Measurements from ENCODE around the gene ZNF280A. TPM values are rescaled to one million over a fixed set of nuclear protein-coding genes. Genes with fewer than 3 reads are reported as not detected.

Gene ZNF280A
- polyA plus RNA-seq, 3 donors = not detected

- H3K4me1 ChIP-seq (ENCODE audit: control insufficient read depth in 1 of 2, insufficient read depth in 2 of 2, low read length in 2 of 2) = no peaks in the 10 kb centered on the region
- intact Hi-C loops (cut with micrococcal nuclease) = no loop called here
- no peaks in the 10 kb centered on the region for H4K20me1 ChIP-seq (ENCODE audit: insufficient read depth, low read length)
- Mint-ChIP-seq H3K36me3 (no peaks in the 10 kb centered on the region), H3K27ac (no peak overlapping the region), H3K4me3 (no peak overlapping the region), H3K4me1 (peaks cover 4% of the 10 kb centered on the region), H3K27me3 (ENCODE audit: low read depth in 3 of 3) (peaks cover 0 to 3% (median 0%) of the 10 kb centered on the region in 3 donors), H3K9me3 (no peaks in the 10 kb centered on the region)
- no peak overlapping the region for H3K4me3 ChIP-seq (replicated peaks in 1 of 3; ENCODE audit: low read depth in 2 of 3, low read length in 3 of 3)
- no peaks in the 10 kb centered on the region for H3K36me3 ChIP-seq (replicated peaks in 1 of 2; ENCODE audit: control insufficient read depth in 1 of 2, insufficient read depth in 2 of 2, low read length in 2 of 2)
- H2AFZ ChIP-seq (ENCODE audit: insufficient read depth, low read depth, low read length, poor library complexity, severe bottlenecking) = no peak overlapping the region
- H3K9me3 ChIP-seq (replicated peaks in 1 of 2; ENCODE audit: control insufficient read depth in 1 of 2, insufficient read depth in 1 of 2, low read length in 2 of 2) = no peaks in the 10 kb centered on the region
- DNase-seq = no peak
- no peak for TF ChIP-seq CTCF (IDR thresholded peaks at IDR 0.05)
- no peak overlapping the region for H3K4me2 ChIP-seq (replicated peaks; ENCODE audit: extremely low read depth, low read length, poor library complexity, severe bottlenecking)
- no peak overlapping the region for H3K9ac ChIP-seq (ENCODE audit: insufficient read depth, low read length, poor library complexity, severe bottlenecking)
- no peaks in the 10 kb centered on the region for H3K27me3 ChIP-seq (ENCODE audit: control insufficient read depth in 2 of 2, insufficient read depth in 2 of 2, low read length in 2 of 2)
- no peaks in the 10 kb centered on the region for H3K79me2 ChIP-seq (ENCODE audit: insufficient read depth, low read length)
- WGBS (ENCODE audit: insufficient coverage) = 91% methylated on average over 2 of the region's 2 CpGs
- no peak overlapping the region for H3K27ac ChIP-seq (ENCODE audit: low read depth in 1 of 2, low read length in 2 of 2)
Observed at GRCh38 chr22:22479116-22479515, 41.0 kb downstream of the ZNF280A start.

GRCh38 chr22:22478470-22478869, 41.6 kb downstream of the ZNF280A start:
- Histone ChIP-seq H3K4me3 (replicated peaks in 1 of 3; ENCODE audit: low read depth in 2 of 3, low read length in 3 of 3) (no peak overlapping the region), H3K4me2 (replicated peaks; ENCODE audit: extremely low read depth, low read length, poor library complexity, severe bottlenecking) (no peak overlapping the region), H3K9ac (ENCODE audit: insufficient read depth, low read length, poor library complexity, severe bottlenecking) (no peak overlapping the region), H3K36me3 (replicated peaks in 1 of 2; ENCODE audit: control insufficient read depth in 1 of 2, insufficient read depth in 2 of 2, low read length in 2 of 2) (no peaks in the 10 kb centered on the region), H2AFZ (ENCODE audit: insufficient read depth, low read depth, low read length, poor library complexity, severe bottlenecking) (no peak overlapping the region), H3K27me3 (ENCODE audit: control insufficient read depth in 2 of 2, insufficient read depth in 2 of 2, low read length in 2 of 2) (no peaks in the 10 kb centered on the region), H3K79me2 (ENCODE audit: insufficient read depth, low read length) (no peaks in the 10 kb centered on the region), H3K9me3 (replicated peaks in 1 of 2; ENCODE audit: control insufficient read depth in 1 of 2, insufficient read depth in 1 of 2, low read length in 2 of 2) (no peaks in the 10 kb centered on the region), H3K4me1 (ENCODE audit: control insufficient read depth in 1 of 2, insufficient read depth in 2 of 2, low read length in 2 of 2) (no peaks in the 10 kb centered on the region), H4K20me1 (ENCODE audit: insufficient read depth, low read length) (no peaks in the 10 kb centered on the region), H3K27ac (ENCODE audit: low read depth in 1 of 2, low read length in 2 of 2) (no peak overlapping the region)
- Mint-ChIP-seq H3K36me3 (no peaks in the 10 kb centered on the region), H3K27me3 (ENCODE audit: low read depth in 3 of 3) (peaks cover 0 to 5% (median 0%) of the 10 kb centered on the region in 3 donors), H3K4me3 (no peak overlapping the region), H3K4me1 (peaks cover 4% of the 10 kb centered on the region), H3K27ac (no peak overlapping the region), H3K9me3 (no peaks in the 10 kb centered on the region)
- TF ChIP-seq CTCF (IDR thresholded peaks at IDR 0.05) = no peak
- intact Hi-C loops (cut with micrococcal nuclease) = no loop called here
- DNase-seq = no peak

Measured in CD14-positive monocyte (primary cell).